Stimulated activated CD4-positive, alpha-beta T cell treated with anti-CD3 and anti-CD28 coated beads, Interleukin-15, amount 100 ng/mL, for 24 hours (primary cell): ENCODE results near the gene FAM107A.

Experiments used
- DNase-seq: peaks from one replicate; pipeline ENCODE4 v3.0.0-alpha.2; 2020

The FAM107A gene

GRCh38 chr3:58591517-58592510 lies 14.6 kb upstream of the FAM107A start:
- DNase-seq, result no peak

GRCh38 chr3:58588030-58588614 lies 10.9 kb upstream of the FAM107A start:
- DNase-seq, result no peak

GRCh38 chr3:58586776-58587192 lies 9.6 kb upstream of the FAM107A start:
- no peak for DNase-seq

GRCh38 chr3:58585994-58586393 lies 8.8 kb upstream of the FAM107A start:
- DNase-seq, result no peak

- DNase-seq, result peak; percentile 76
Observed at GRCh38 chr3:58585005-58585786, 8.0 kb upstream of the FAM107A start.

- DNase-seq, result no peak
Observed at GRCh38 chr3:58584690-58585004, 7.5 kb upstream of the FAM107A start.

GRCh38 chr3:58581328-58582091 lies 4.3 kb upstream of the FAM107A start:
- no peak for DNase-seq

- no peak for DNase-seq
Observed at GRCh38 chr3:58580826-58581327, 3.7 kb upstream of the FAM107A start.

GRCh38 chr3:58578873-58579272 lies 1.7 kb upstream of the FAM107A start:
- DNase-seq, result no peak

- DNase-seq, result no peak
Observed at GRCh38 chr3:58576716-58577115, 475 bp downstream of the FAM107A start.

GRCh38 chr3:58575971-58576652 lies 1.1 kb downstream of the FAM107A start:
- DNase-seq, result no peak

- no peak for DNase-seq
Observed at GRCh38 chr3:58574682-58575081, 2.5 kb downstream of the FAM107A start.

- DNase-seq, result no peak
Observed at GRCh38 chr3:58574106-58574505, 3.1 kb downstream of the FAM107A start.

- DNase-seq, result no peak
Observed at GRCh38 chr3:58573640-58574039, 3.6 kb downstream of the FAM107A start.

GRCh38 chr3:58572634-58573230 lies 4.5 kb downstream of the FAM107A start:
- DNase-seq, result no peak

- DNase-seq, result no peak
Observed at GRCh38 chr3:58572013-58572633, 5.1 kb downstream of the FAM107A start.

GRCh38 chr3:58570851-58571250 lies 6.3 kb downstream of the FAM107A start:
- no peak for DNase-seq

- DNase-seq, result no peak
Observed at GRCh38 chr3:58569287-58570001, 7.7 kb downstream of the FAM107A start.

- peak; percentile 83 for DNase-seq
Observed at GRCh38 chr3:58568572-58569286, 8.5 kb downstream of the FAM107A start.

- DNase-seq, result no peak
Observed at GRCh38 chr3:58567251-58567515, 10.0 kb downstream of the FAM107A start.
